SK-N-SH (cell line): ENCODE data around the gene BOD1. TPM values are rescaled to one million over a fixed set of nuclear protein-coding genes. Genes with fewer than 3 reads are reported as not detected.
A peak's percentile ranks its signal among the peaks of the same experiment; 100 is the strongest.

Experiments
- CTCF ChIA-PET: fragments of 300-600, 350-600 bp; formaldehyde crosslinking; extraction: SDS; loops from one replicate; lab custom pipeline; 2021; lab: Yijun Ruan, JAX
- POLR2A ChIA-PET: fragments of 350-600 bp; sonication (Branson Sonifier 250); formaldehyde crosslinking; extraction: SDS; loops from one replicate; lab custom pipeline; 2020; ENCODE audit warnings: antibody characterized with exemption, inconsistent platforms; lab: Yijun Ruan, JAX
- DNase-seq: peaks from one replicate; pipeline ENCODE4 v3.0.0; 2012
- H2AFZ ChIP-seq: fragments of 200-600 bp; sonication (generic); 2 replicates; pipeline ENCODE4 v1.8.1; 2016; ENCODE audit warnings: antibody characterized with exemption, mild to moderate bottlenecking, low read depth
- H3F3A ChIP-seq: fragments of 200-600 bp; sonication (generic); replicated peaks from 2 replicates; pipeline ENCODE3; 2016; ENCODE audit warnings: antibody characterized with exemption, mild to moderate bottlenecking; ENCODE audit not compliant: insufficient read depth
- H3K27ac ChIP-seq, 2 experiments: fragments of 200-500 bp in 1 of 2; fragments of 200-600 bp in 1 of 2; sonication (Bioruptor generic) in 1 of 2; sonication (generic), shearing (Covaris generic) in 1 of 2; 2 replicates each; pipeline versions ENCODE4 v1.5.1 to v1.6.1; 2014 to 2016; ENCODE audit warnings: low read depth in 2 of 2, inconsistent platforms in 1 of 2, low read length in 1 of 2, mild to moderate bottlenecking in 1 of 2, mixed read lengths in 1 of 2
- H3K27me3 ChIP-seq: fragments of 200-600 bp; sonication (generic), shearing (Covaris generic); 2 replicates; pipeline ENCODE4 v1.6.1; 2016; ENCODE audit warnings: mixed run types; ENCODE audit not compliant: insufficient read depth
- H3K36me3 ChIP-seq, 2 experiments: fragments of 200-500 bp in 1 of 2; fragments of 200-600 bp in 1 of 2; sonication (Bioruptor generic) in 1 of 2; sonication (generic) in 1 of 2; replicated peaks in 1 of 2; 2 replicates each; pipeline versions ENCODE3 to v1.5.1; 2014 to 2016; ENCODE audit warnings: low read length in 1 of 2, mild to moderate bottlenecking in 1 of 2; ENCODE audit not compliant: insufficient read depth in 2 of 2, control insufficient read depth in 1 of 2
- H3K4me1 ChIP-seq, 2 experiments: fragments of 200-500 bp in 1 of 2; fragments of 200-600 bp in 1 of 2; sonication (Bioruptor generic) in 1 of 2; sonication (generic), shearing (Covaris generic) in 1 of 2; 2 replicates each; pipeline versions ENCODE4 v1.5.1 to v1.6.1; 2014 to 2016; ENCODE audit warnings: low read depth in 1 of 2, low read length in 1 of 2, mixed run types in 1 of 2; ENCODE audit not compliant: insufficient read depth in 2 of 2, control insufficient read depth in 1 of 2
- H3K4me2 ChIP-seq: fragments of 200-600 bp; sonication (generic), shearing (Covaris generic); 2 replicates; pipeline ENCODE4 v1.6.1; 2017; ENCODE audit warnings: mixed run types
- H3K4me3 ChIP-seq, 2 experiments: fragments of 200-500 bp in 1 of 2; fragments of 200-600 bp in 1 of 2; sonication (Bioruptor generic) in 1 of 2; sonication (generic), shearing (Covaris generic) in 1 of 2; 2 replicates each; pipeline versions ENCODE4 v1.5.1 to v1.8.1; 2014 to 2016; ENCODE audit warnings: low read depth in 2 of 2, inconsistent platforms in 1 of 2, low read length in 1 of 2, mild to moderate bottlenecking in 1 of 2, mixed read lengths in 1 of 2, moderate library complexity in 1 of 2
- H3K79me2 ChIP-seq: fragments of 200-600 bp; sonication (generic); 2 replicates; pipeline ENCODE4 v1.8.1; 2017; ENCODE audit warnings: mild to moderate bottlenecking; ENCODE audit not compliant: insufficient read depth
- H3K9ac ChIP-seq: fragments of 200-600 bp; sonication (generic); 2 replicates; pipeline ENCODE4 v1.6.1; 2017; ENCODE audit warnings: mixed run types
- H3K9me2 ChIP-seq: fragments of 200-600 bp; sonication (generic); 2 replicates; pipeline ENCODE4 v1.6.1; 2017; ENCODE audit warnings: mixed run types
- H3K9me3 ChIP-seq: fragments of 200-600 bp; sonication (generic); 2 replicates; pipeline ENCODE4 v1.6.1; 2017; ENCODE audit warnings: mixed run types, mild to moderate bottlenecking, moderate library complexity
- H4K20me1 ChIP-seq: fragments of 200-600 bp; sonication (generic); 2 replicates; pipeline ENCODE4 v1.6.1; 2017; ENCODE audit warnings: mild to moderate bottlenecking, mixed run types; ENCODE audit not compliant: insufficient read depth
- CHD2 ChIP-seq: fragments of 150-350 bp; IDR thresholded peaks from 2 replicates; pipeline ENCODE4 v1.6.1; 2018; ENCODE audit warnings: low read length; ENCODE audit not compliant: partially characterized antibody
- CTCF ChIP-seq: fragments of 200-600 bp; sonication (generic); IDR thresholded peaks from 2 replicates; pipeline ENCODE4 v1.6.1; 2017; ENCODE audit warnings: antibody characterized with exemption, mild to moderate bottlenecking, moderate library complexity
- FOXM1 ChIP-seq: IDR thresholded peaks from 2 replicates; pipeline ENCODE4 v1.4.0; 2012; ENCODE audit warnings: low read depth, mild to moderate bottlenecking
- GATA2 ChIP-seq: sonication (generic); formaldehyde crosslinking; IDR thresholded peaks from 2 replicates; pipeline ENCODE4 v1.5.0; 2020; ENCODE audit warnings: mild to moderate bottlenecking, missing genetic modification reagents
- IRF3 ChIP-seq: fragments of 150-350 bp; IDR thresholded peaks from 2 replicates; pipeline ENCODE4 v1.6.1; 2016; ENCODE audit warnings: mild to moderate bottlenecking, low read depth, low read length
- MAX ChIP-seq: IDR thresholded peaks from 2 replicates; pipeline ENCODE4 v1.4.0; 2012; ENCODE audit warnings: low read depth
- NFIC ChIP-seq: IDR thresholded peaks from 2 replicates; pipeline ENCODE4 v1.4.0; 2012; ENCODE audit warnings: borderline replicate concordance
- POLR2AphosphoS5 ChIP-seq: IDR thresholded peaks from 2 replicates; pipeline ENCODE4 v1.6.1; 2012; ENCODE audit warnings: low read depth, low read length
- RAD21 ChIP-seq: IDR thresholded peaks from 2 replicates; pipeline ENCODE4 v1.6.1; 2012; ENCODE audit warnings: mild to moderate bottlenecking, low read length
- REST ChIP-seq: IDR thresholded peaks from 2 replicates; pipeline ENCODE4 v1.6.1; 2012; ENCODE audit warnings: mild to moderate bottlenecking, low read depth, low read length, moderate library complexity
- RFX5 ChIP-seq: IDR thresholded peaks from 2 replicates; pipeline ENCODE4 v1.6.1; 2012; ENCODE audit warnings: mild to moderate bottlenecking, improper control_type of control experiment, low read length
- SIN3A ChIP-seq: IDR thresholded peaks from 2 replicates; pipeline ENCODE4 v1.6.1; 2012; ENCODE audit warnings: low read depth, mild to moderate bottlenecking, low read length, moderate library complexity, borderline replicate concordance
- TCF12 ChIP-seq: IDR thresholded peaks from 2 replicates; pipeline ENCODE4 v1.4.0; 2012
- TEAD4 ChIP-seq: IDR thresholded peaks from 2 replicates; pipeline ENCODE4 v1.4.0; 2012; ENCODE audit warnings: mild to moderate bottlenecking, borderline replicate concordance; ENCODE audit not compliant: insufficient read depth
- WGBS: methylation state at CpG from one replicate; pipeline ENCODE4 v1.1.6; 2017; ENCODE audit warnings: low lambda C conversion rate; 5-methylcytosine and 5-hydroxymethylcytosine counted together
- polyA plus RNA-seq, 3 experiments: library from polyadenylated mRNA; depleted of rRNA; stranded (reverse); fragments of >200 nt; gene quantifications; 2 replicates each; pipeline ENCODE4 v1.2.3, GENCODE V29; 2012

The BOD1 gene
- polyA plus RNA-seq, 1 of the 3 experiments (the other 2 are of a cell fraction) = 45.3 TPM

- TF ChIP-seq RFX5 (no peak), REST (no peak), CTCF (peak; percentile 68), TEAD4 (no peak)
Measured at GRCh38 chr5:173615884-173616576, 420 bp downstream of the BOD1 start (continued).

- H3K4me2 ChIP-seq = peak overlapping the region; percentile 82
- no peaks in the 10 kb centered on the region for H3K27me3 ChIP-seq
- H3K36me3 ChIP-seq = peaks cover 37 to 49% of the 10 kb centered on the region in 2 experiments
- peaks cover 60% of the 10 kb centered on the region for H4K20me1 ChIP-seq
- no peak overlapping the region for H2AFZ ChIP-seq
- POLR2A ChIA-PET = interaction anchor here (1.6 kb wide), 1 partner anchor 119 kb away, joined by 3 read pairs; no protein-coding TSS in a partner anchor
- no peaks in the 10 kb centered on the region for H3K9me3 ChIP-seq
- peaks cover 13 to 24% of the 10 kb centered on the region in 2 experiments; a peak in 3 of 4 replicates for H3K4me1 ChIP-seq
- H3K9ac ChIP-seq = peak overlapping the region; percentile 97; the same call in 1 of the 2 replicates
- 90% methylated on average over 7 of the region's 7 CpGs for WGBS
- no peak for DNase-seq
- CTCF ChIA-PET = interaction anchor here (2.1 to 14.1 kb wide), 6 partner anchors 9 to 703 kb away, joined by 6 to 162 read pairs (median 12); no protein-coding TSS in a partner anchor
- peaks cover 67% of the 10 kb centered on the region for H3K79me2 ChIP-seq
- no peak for TF ChIP-seq CHD2
- TF ChIP-seq RAD21 = no peak
- no peak for TF ChIP-seq MAX
- TF ChIP-seq FOXM1 = no peak
- no peak for TF ChIP-seq TCF12
- no peak for TF ChIP-seq GATA2
- no peak for TF ChIP-seq NFIC
- no peak for TF ChIP-seq IRF3
- no peak for TF ChIP-seq SIN3A
- TF ChIP-seq POLR2AphosphoS5 = no peak
- peak overlapping the region; percentile 91 to 96; a peak in 3 of 4 replicates for H3K4me3 ChIP-seq
- no peak overlapping the region for H3K27ac ChIP-seq
- H3K9me2 ChIP-seq = no peaks in the 10 kb centered on the region
- H3F3A ChIP-seq = no peaks in the 10 kb centered on the region
Measured at GRCh38 chr5:173614591-173614990, 1.9 kb downstream of the BOD1 start.
